ENCODE measurements around the gene RNF169. TPM values are rescaled to one million over a fixed set of nuclear protein-coding genes. Genes with fewer than 3 reads are reported as not detected.

The RNF169 gene
- total and polyA plus RNA-seq, 2 of the 13 experiments (the other 11 are each of a cell fraction or from before 2014, with no cell fraction given): 5.3 to 14.2 TPM

GRCh38 chr11:74749127-74749964, 697 bp downstream of the RNF169 start (continued):
- TF ChIP-seq ZBTB33 (CRISPR knock-in tag; IDR thresholded peaks at IDR 0.05) (0 out of 2 replicates have a peak, but pooled peaks have one; percentile 30), ZBTB43 (CRISPR knock-in tag; conservative IDR thresholded peaks at IDR 0.05) (peak; percentile 63; the same call in 1 of the 2 replicates), KLF13 (CRISPR knock-in tag; IDR thresholded peaks at IDR 0.05) (no peak), TFAP4 (IDR thresholded peaks at IDR 0.05; ENCODE audit: borderline replicate concordance, low read depth) (no peak), ZNF567 (CRISPR knock-in tag; IDR thresholded peaks at IDR 0.05; ENCODE audit: borderline replicate concordance) (no peak), IRF9 (CRISPR knock-in tag; IDR thresholded peaks at IDR 0.05; ENCODE audit: borderline replicate concordance) (peak; percentile 80; the same call in 1 of the 2 replicates), TEF (CRISPR knock-in tag; IDR thresholded peaks at IDR 0.05) (peak; percentile 67; the same call in 1 of the 2 replicates), HOXA9 (CRISPR knock-in tag; IDR thresholded peaks at IDR 0.05; ENCODE audit: borderline replicate concordance) (peak; percentile 67; the same call in 1 of the 2 replicates), TGIF2 (CRISPR knock-in tag; IDR thresholded peaks at IDR 0.05) (peak; percentile 46; the same call in 1 of the 2 replicates), ZSCAN22 (CRISPR knock-in tag; IDR thresholded peaks at IDR 0.05) (no peak; the same call in 1 of the 2 replicates), TFDP2 (CRISPR knock-in tag; IDR thresholded peaks at IDR 0.05) (peak; percentile 93), ZBTB42 (CRISPR knock-in tag; IDR thresholded peaks at IDR 0.05) (0 out of 2 replicates have a peak, but pooled peaks have one; percentile 16), ZNF563 (CRISPR knock-in tag; IDR thresholded peaks at IDR 0.05) (peak; percentile 37; the same call in 1 of the 2 replicates), TFDP1 (CRISPR knock-in tag; IDR thresholded peaks at IDR 0.05; ENCODE audit: borderline replicate concordance) (peak; percentile 93), GABPB1 (CRISPR knock-in tag; IDR thresholded peaks at IDR 0.05) (peak; percentile 5; the same call in 1 of the 2 replicates), ZFP36 (IDR thresholded peaks at IDR 0.05; ENCODE audit: borderline replicate concordance, low read depth, low read length, partially characterized antibody) (no peak), KDM5B (CRISPR knock-in tag; IDR thresholded peaks at IDR 0.05; ENCODE audit: borderline replicate concordance) (peak; percentile 89; the same call in 1 of the 2 replicates), REL (CRISPR knock-in tag; conservative IDR thresholded peaks at IDR 0.05) (no peak), ZNF253 (CRISPR knock-in tag; IDR thresholded peaks at IDR 0.05; ENCODE audit: borderline replicate concordance) (no peak; the same call in 1 of the 2 replicates)

Data from HepG2 (cell line).